Activated CD4-positive, alpha-beta T cell treated with anti-CD3 and anti-CD28 coated beads, Interleukin-2, Interleukin-4, amounts not matched to agents 100 ng/mL and 50 ng/mL, durations not matched to agents 16 hours and 8 hours (primary cell): ENCODE results near the gene TCL1B.

ENCODE experiments used
- DNase-seq: peaks from one replicate; pipeline ENCODE4 v3.0.0-alpha.2; 2020; ENCODE audit warnings: low spot score

Gene TCL1B

DNA sequence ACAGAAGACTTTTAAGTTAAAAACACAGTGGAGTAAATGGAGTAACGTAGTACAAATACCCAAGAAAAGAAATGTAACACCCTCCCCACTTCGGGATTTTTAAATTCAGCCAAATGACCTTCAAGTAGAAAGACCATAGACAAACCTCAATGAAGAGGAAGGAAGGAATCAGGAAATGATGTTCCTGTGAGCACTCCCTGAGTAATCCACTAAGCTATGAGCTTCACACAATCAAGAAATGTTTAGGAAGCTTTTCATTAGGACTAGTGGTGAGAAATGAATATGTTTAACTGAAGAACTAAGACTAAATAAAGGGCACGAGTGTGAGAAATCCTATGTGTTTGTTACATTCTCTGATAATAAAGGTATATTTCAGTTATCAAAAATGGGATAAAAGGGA is 17.6 kb downstream of the TCL1B start:
- DNase-seq: no peak

DNA sequence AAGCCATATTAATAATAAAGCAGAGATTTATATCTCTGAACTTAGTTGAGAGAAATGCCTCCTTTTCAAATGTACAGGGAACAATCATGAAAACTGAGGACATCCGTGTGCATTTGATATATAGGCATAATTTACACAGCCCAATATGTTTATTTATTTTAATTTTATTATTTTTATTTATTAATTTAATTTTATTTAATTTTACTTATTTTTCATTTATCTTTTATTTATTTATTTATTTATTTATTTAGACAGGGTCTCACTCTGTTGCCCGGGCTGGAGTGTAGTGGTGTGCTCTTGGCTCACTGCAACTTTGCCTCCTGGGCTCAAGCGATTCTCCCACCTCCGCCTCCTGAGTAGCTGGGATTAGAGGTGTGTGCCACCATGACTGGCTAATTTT is 19.3 kb downstream of the TCL1B start:
- no peak for DNase-seq

DNA sequence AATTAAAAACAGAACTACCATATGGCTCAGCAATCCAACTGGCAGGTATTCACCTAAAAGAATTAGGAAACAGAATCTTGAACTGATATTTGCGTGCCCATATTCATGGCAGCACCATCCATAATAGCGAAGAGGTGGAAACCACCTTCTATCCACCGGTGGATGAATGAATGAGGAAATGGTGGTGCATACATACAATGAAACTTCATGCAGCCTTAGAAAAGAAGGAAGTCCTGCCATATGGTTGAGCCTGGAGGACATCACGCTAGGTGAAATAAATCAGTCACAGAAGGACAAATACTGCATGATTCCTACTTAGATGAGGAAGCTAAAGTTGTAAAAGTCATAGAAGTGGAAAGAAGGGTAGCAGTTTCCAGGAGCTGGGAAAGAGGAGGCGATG is 21.1 kb downstream of the TCL1B start:
- no peak for DNase-seq

DNA sequence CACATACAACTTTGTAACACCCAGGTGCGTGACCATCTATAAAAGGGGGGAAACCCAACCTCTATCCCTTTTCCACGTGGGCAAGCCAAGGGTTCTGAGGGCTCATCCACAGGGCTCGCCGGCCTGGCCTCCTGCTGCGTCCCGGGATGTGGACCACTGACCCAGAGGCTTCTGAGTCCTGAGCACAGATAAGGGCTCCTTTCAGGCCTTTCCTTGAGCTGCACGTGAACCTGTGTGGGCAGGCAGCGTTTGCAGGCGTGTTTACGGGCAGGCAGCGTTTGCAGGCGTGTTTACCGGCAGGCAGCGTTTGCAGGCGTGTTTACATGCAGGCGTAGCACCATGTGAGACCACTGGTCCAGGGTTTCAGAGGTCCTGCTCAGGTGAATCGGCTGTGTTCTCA is 23.9 kb downstream of the TCL1B start:
- no peak for DNase-seq

DNA sequence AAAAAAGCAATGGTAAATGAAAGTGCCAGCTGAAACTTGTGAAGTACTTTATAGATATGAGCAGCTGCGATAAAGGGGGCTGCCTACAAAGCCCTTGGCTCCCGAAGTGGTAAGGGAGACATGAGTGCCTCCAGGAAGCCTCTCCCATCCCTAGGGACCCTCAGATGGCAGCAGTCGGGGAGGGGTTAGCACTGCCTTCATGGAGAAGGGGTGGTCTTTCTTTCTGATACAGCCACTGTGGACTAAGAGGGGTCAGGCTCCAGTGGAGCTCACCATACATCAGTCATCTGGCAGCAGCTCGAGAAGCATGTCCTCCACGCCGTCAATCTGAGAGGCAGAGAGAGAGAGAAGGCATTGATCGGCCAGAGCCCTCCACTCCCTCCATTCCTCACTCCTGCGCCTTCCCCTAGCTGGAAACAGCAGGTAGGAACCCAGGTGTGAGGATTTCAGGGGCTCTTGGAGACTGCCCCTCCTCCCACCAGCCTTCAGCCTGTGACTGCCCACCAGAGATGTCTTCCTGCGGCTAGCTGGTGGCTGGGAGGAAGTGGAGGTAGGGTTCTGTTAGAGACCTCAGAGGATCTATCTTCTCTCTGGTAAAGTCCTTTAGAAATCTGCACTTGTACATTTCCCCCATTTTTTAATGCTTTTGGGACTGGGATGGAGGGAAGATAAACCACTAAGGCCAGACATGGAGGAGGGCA is 25.4 kb downstream of the TCL1B start:
- no peak for DNase-seq

DNA sequence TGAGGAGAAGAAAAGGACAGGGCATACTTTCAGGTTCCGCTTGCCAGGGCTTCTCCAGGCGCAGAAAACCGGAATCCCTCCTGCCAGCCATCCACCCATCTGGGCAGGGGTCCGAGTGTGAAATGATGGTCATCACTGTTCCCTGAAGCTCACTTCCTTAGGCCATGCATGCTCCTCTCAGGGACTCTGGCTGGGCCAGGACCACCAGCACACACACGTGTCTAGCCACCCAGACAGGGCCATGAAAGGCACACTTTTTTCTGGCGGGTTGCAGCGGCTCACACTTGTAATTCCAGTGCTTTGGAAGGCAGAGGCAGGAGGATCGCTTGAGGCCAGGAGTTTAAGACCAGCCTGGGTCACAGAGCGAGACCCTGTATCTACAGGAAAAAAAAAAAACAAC is 26.2 kb downstream of the TCL1B start:
- no peak for DNase-seq

DNA sequence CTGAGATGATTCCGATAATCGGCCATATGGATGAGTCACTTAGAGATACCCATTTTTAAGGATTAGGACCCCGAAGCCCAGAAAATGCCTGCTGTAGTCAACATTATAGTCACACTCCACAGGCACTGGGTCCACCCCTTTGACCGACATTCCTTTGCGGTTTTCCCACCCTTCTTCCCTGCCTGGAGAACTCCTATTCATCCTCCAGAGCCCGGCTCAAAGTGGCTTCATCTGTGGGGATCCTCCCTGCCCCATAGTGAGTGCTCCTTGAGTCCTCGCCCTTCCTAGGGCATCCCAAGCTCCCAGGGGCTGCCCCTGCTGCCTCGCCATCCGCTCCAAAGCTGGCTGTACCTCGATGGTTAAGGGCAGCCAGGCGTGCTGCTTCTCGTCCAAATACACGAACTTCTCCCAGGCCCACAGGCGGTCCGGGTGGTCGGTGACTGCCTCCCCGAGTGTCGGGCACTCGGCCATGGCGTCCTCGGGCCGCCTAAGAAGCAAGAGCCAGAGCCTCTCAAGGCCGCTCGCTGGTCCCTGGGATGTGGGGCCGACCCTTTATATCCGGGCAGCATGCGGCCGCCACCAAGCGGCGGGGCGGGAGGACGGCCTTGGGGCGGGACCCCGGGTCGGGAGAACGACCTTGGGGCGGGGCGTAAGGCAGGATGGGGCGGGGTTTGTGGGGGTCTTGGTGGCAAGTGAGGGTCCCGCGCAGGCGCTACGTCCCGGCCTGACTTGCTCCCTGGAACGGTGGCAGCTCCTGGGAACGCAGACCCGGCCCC is 27.6 kb downstream of the TCL1B start, which contains the start of gene TCL1A:
Gene TCL1A, minus strand, starts transcription at position 530 of the 776 bp plus-strand sequence. Its CDS starts 59 bp downstream, at position 471.
- DNase-seq: no peak

DNA sequence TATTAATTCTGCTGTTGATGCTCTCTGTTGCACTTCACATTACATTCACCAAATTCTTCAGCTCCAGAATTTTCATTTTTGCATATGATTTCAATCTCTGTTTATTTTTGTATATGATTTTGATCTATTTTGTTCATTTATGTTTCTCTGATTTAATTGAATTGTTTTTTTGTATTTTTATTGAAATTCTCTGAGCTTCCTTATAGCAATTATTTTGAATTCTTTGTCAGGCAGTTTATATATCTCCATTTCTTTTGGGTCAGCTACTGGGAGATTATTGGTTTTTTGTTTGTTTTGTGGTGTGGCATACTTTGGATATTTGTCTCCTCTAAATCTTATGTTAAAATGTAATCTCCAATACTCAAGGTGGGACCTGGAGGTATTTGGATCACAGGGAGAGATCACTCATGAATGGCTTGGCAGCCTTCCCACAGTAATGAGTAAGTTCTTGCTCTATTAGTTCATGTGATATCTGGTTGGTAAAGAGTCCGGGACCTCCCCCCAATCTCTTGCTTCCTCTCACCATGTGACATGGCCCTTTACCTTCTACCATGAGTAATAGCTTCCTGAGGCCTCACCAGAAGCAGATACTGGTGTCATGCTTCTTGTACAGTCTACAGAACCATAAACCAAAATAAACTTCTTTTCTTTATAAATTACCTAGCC is 36.4 kb downstream of the TCL1B start:
- no peak for DNase-seq

DNA sequence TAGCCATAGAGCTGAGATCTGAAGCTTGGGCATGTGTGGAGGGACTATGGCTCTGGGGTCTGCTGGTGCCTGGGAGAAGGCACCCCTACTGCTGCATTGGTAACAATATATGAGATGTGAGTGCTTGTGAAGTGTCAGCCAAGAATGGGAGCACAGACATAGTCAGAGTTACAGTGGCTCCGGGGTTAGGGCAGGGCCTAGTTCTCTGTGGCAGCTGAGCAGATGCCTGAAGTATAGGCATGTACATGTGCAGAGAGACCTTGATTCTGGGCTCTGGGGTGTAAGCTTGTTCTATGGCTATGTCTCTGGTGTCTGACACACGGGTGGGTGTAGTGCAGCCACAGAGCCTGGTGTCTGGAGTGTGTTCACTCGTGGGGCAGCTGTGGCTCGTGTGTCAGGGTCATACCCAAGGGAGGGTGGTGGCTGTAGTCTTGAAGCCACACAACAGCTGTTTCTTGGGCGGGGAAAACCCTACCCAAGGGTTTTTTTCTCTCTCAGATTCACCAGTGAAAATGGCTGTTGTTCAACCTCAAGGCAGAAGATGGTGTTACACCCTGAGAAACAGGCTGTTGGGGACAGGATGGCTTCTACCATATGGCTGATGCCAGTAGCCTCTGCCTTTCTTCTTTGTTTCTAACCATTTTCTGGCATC is 39.6 kb downstream of the TCL1B start:
- DNase-seq: no peak

DNA sequence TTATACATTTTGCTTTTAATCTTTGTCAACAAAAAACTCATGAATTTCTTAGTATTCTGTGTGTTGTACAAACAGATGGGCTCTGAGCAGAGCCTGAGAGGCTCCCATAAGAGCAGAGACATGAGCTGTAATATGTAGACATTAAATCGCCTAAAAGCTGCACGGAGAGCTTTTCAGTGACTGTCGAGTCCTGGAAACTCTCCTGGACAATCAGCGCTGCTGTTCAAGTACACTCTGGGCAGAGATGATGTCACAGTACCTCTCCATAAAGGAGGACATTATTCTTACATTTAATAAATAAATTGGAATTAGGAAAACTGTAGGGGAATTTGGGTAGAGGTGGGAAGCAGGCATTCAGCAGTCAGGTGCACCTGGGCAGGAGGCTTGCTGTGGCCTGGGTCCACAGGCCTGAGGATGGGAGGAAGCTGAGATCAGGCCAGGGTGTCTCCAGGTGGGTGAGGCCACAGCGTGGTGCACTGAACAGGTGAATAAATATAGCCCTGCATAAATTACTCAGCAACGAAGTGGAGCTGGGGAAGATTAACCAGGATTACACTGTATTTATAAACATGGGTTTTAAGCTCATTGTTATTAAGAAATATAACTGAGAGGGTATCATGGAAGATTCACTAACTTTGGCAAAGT is 41.0 kb downstream of the TCL1B start:
- no peak for DNase-seq

DNA sequence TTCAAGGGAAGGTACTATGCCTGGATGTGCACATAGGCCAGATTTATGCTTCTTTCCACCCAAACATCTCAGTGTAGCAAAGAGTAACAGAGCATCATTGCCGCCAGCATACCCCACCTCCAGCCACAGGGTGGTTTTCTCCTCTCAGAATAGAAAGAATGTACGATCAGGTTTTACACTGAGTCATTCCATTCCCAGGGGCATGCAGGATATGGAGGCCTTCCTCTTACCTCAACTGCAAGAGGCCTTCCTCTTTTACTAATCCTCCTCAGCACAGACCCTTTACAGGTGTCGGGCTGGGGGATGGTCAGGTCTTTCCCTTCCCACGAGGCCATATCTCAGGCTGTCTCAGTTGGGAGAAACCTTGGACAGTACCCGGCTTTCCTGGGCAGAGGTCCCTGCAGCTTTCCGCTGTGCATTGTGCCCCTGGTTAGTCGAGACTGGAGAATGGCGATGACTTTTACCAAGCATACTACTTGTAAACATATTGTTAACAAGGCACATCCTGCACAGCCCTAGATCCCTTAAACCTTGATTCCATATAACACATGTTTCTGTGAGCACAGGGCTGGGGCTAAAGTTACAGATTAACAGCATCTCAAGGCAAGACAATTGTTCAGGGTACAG is 43.3 kb downstream of the TCL1B start:
- peak; percentile 3 for DNase-seq

DNA sequence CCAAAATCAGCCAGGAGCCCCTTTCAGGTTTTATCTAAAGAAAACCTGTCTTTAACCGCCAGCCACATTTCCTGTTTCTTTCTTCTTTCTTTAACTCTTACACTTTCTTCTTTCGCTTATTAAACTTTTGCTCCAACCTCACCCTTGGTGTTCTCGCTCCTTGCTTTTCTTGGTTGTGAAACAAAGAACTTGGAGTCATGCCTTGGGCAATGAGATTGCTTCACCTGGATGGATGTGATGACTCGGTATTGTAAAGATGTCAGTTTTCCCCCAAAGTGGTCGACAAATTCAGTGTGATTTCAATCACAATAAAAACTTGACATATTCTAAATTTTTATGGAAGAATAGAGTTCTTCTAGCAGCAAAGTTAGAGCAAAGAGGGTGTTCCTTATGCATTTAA is 43.9 kb downstream of the TCL1B start:
- no peak for DNase-seq

DNA sequence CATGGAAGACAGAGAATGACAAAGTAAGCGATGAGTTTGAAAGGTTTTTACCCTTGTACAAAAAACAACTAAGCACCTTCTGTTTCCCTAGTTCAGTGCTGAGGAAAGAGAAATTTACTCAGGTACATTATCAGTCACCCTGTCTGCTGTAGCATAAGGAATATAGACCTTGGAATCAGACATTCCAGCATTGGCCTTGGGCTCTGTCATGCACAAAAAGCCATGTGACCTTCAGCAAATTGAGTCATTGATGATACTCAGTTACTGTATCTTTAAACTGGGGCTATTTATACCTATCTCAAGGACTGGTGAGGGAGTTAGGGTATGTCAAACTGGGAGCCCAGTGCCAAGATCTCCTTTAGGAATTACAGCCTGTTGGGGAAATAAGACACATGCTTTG is 47.0 kb downstream of the TCL1B start:
- no peak for DNase-seq

DNA sequence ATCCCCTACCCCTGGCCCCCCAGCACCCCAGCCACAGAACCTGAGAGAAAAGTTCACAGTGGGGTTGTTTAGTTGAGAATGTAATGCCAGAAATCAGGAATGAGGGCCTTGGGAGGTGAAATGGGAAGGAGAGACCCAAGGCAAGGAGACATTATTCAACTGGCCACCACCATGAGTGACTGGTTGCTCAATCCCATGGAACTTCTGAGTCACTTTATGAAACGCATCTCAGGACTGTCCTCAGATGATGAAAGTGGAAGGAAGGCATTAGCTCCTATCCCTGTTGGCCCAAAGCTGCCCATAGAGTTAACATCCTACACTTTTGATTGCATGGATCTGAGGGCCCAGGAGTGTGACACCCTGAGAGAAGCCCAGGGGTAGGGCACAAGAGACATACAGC is 53.1 kb downstream of the TCL1B start:
- DNase-seq: no peak

DNA sequence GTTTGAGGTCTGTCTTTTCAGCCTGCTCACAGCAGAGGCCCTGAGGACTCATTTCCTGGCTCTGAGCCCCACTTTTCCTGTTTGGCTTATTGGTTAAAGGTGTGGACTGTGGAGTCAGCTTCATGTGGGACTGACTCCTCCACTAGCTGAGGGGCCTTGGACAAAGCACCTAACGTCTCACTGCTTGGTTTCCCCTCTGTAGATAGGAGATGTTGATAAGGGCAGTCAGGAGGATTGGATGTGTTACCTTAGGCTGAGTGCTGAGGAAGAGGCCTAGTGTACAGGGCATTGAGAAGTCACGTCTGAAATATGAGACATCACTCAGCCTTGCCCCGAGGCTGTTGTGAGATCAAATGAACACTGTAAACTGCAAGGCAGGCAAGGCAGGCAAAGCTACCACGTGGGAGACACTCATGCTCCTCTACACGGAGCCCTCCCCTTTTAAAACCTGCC is 54.8 kb downstream of the TCL1B start:
- DNase-seq: no peak

DNA sequence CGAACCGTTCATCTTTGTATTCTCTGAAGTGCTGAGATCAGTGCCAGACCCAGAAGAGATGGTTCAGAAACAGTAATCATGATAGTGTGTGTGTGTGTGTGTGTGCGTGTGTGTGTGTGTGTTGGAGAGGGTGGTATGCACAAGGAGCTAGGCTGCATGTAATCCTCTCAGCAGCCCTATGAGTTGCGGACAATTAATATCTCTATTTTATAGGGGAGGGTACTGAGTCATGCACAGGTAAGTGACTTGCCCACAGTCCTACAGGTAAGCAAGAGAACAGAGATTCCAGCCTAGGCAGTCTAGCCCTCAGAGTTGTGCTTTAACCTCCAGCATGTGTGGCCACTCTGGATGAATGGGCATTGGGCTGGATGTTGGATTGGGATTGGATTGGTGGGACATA is 55.6 kb downstream of the TCL1B start:
- DNase-seq: no peak
